K562 (cell line): Measurements from ENCODE around the gene DMAC2L. TPM values are rescaled to one million over a fixed set of nuclear protein-coding genes. Genes with fewer than 3 reads are reported as not detected.
A peak's percentile ranks its signal among the peaks of the same experiment; 100 is the strongest.

Experiments used
- ATAC-seq: fragments of 200-7000 bp; cut with Tn5 transposase; 3 replicates; pipeline ENCODE4 v1.9.1; 2020; ENCODE audit warnings: moderate library complexity
- BruUV-seq: library from RNA; stranded (reverse); fragments of 400-500 nt; replicated peaks from 2 replicates; lab custom pipeline; 2021; lab: Mats Ljungman, UMichigan
- CTCF ChIA-PET: fragments of 300-600 bp; formaldehyde crosslinking; extraction: SDS; loops from one replicate; lab custom pipeline; 2021; ENCODE audit warnings: low intra/inter-chr PET ratio; lab: Yijun Ruan, JAX
- POLR2A ChIA-PET: fragments of 300-600, 350-650 bp; sonication (Branson Sonifier 250); formaldehyde crosslinking; extraction: SDS; loops from one replicate; lab custom pipeline; 2021; ENCODE audit warnings: antibody characterized with exemption, inconsistent platforms; lab: Yijun Ruan, JAX
- DNase-seq, 4 experiments: peaks; one replicate each; pipeline versions ENCODE4 v3.0.0 to v3.0.0-alpha.2; 2011 to 2018; ENCODE audit warnings: low spot score in 3 of 4, mixed read lengths in 3 of 4; ENCODE audit errors: extremely low read depth in 1 of 4
- FAIRE-seq: peaks from 2 replicates; lab custom pipeline; 2011; peaks lifted over from hg19 to GRCh38; lab: Jason Lieb, UNC
- H2AFZ ChIP-seq: 2 replicates; pipeline ENCODE4 v1.6.0; 2011; ENCODE audit warnings: low read depth, low read length, control low read depth, inconsistent platforms
- H3K27ac ChIP-seq: fragments of 200-600 bp; 3 replicates; pipeline ENCODE4 v1.8.0; 2011; ENCODE audit warnings: low read depth, mild to moderate bottlenecking, control low read depth, inconsistent platforms, low read length, moderate library complexity, mixed read lengths; ENCODE audit errors: extremely low read depth
- H3K27me3 ChIP-seq, 2 experiments: fragments of 300-600 bp in 1 of 2; 2 replicates in 1 of 2; 3 replicates in 1 of 2; pipeline versions ENCODE4 v1.6.0 to v1.8.0; 2011; ENCODE audit warnings: inconsistent platforms in 2 of 2, low read length in 2 of 2, mild to moderate bottlenecking in 1 of 2, mixed read lengths in 1 of 2, moderate library complexity in 1 of 2; ENCODE audit not compliant: control insufficient read depth in 2 of 2, insufficient read depth in 2 of 2
- H3K36me3 ChIP-seq: fragments of 300-600 bp; 3 replicates; pipeline ENCODE4 v1.8.0; 2011; ENCODE audit warnings: mild to moderate bottlenecking, low read length, inconsistent platforms; ENCODE audit not compliant: control insufficient read depth, insufficient read depth
- H3K4me1 ChIP-seq, 2 experiments: fragments of 200-600 bp in 1 of 2; replicated peaks in 1 of 2; 2 replicates in 1 of 2; 3 replicates in 1 of 2; pipeline versions ENCODE4 v1.5.1 to v1.8.0; 2011; ENCODE audit warnings: inconsistent platforms in 2 of 2, low read length in 2 of 2, mild to moderate bottlenecking in 1 of 2, mixed read lengths in 1 of 2, moderate library complexity in 1 of 2; ENCODE audit not compliant: control insufficient read depth in 2 of 2, insufficient read depth in 2 of 2
- H3K4me2 ChIP-seq: 2 replicates; pipeline ENCODE4 v1.6.1; 2011; ENCODE audit warnings: low read length, control low read depth, inconsistent platforms, mixed read lengths; ENCODE audit not compliant: insufficient read depth
- H3K4me3 ChIP-seq: fragments of 200-600 bp; sonication (generic), shearing (Covaris generic); 2 replicates; pipeline ENCODE4 v1.5.1; 2016; ENCODE audit warnings: control low read depth, inconsistent platforms
- H3K79me2 ChIP-seq: fragments of 200-600 bp; 3 replicates; pipeline ENCODE4 v1.8.0; 2011; ENCODE audit warnings: low read length, inconsistent platforms; ENCODE audit not compliant: control insufficient read depth, insufficient read depth
- H3K9ac ChIP-seq, 2 experiments: 2 replicates each; pipeline versions ENCODE4 v1.6.0 to v1.6.1; 2011; ENCODE audit warnings: low read depth in 2 of 2, low read length in 2 of 2, control low read depth in 1 of 2, inconsistent platforms in 1 of 2, mild to moderate bottlenecking in 1 of 2, mixed read lengths in 1 of 2; ENCODE audit not compliant: insufficient read depth in 1 of 2
- H3K9me1 ChIP-seq: one replicate; pipeline ENCODE4 v1.6.0; 2011; ENCODE audit warnings: inconsistent platforms, mild to moderate bottlenecking, low read length, moderate library complexity; ENCODE audit not compliant: control insufficient read depth, insufficient read depth
- H3K9me3 ChIP-seq: replicated peaks from 2 replicates; pipeline ENCODE4 v1.5.1; 2011; ENCODE audit warnings: low read depth, low read length, inconsistent platforms; ENCODE audit not compliant: control insufficient read depth, insufficient read depth
- H4K20me1 ChIP-seq: replicated peaks from 2 replicates; pipeline ENCODE4 v1.6.1; 2011; ENCODE audit warnings: low read length, inconsistent platforms, mixed read lengths; ENCODE audit not compliant: control insufficient read depth, insufficient read depth
- CREB5 ChIP-seq: fragments of 250-450 bp; sonication (Bioruptor Pico); IDR thresholded peaks from 2 replicates; pipeline ENCODE4 v1.5.0; 2020; ENCODE audit warnings: mild to moderate bottlenecking
- KDM2B ChIP-seq: fragments of 250-450 bp; sonication (Bioruptor Pico); IDR thresholded peaks from 2 replicates; pipeline ENCODE4 v1.8.0; 2021; ENCODE audit warnings: mild to moderate bottlenecking, moderate library complexity
- KLF10 ChIP-seq: fragments of 250-450 bp; sonication (Bioruptor Pico); IDR thresholded peaks from 2 replicates; pipeline ENCODE4 v1.6.1; 2021; ENCODE audit warnings: matching md5 sums
- MXI1 ChIP-seq: IDR thresholded peaks from 2 replicates; pipeline ENCODE4 v1.6.1; 2011; ENCODE audit warnings: low read depth, mild to moderate bottlenecking, improper control_type of control experiment, low read length
- NFYB ChIP-seq: IDR thresholded peaks from 2 replicates; pipeline ENCODE4 v1.6.1; 2011; ENCODE audit warnings: mild to moderate bottlenecking, moderate library complexity; ENCODE audit not compliant: insufficient read length; ENCODE audit errors: extremely low read depth
- PREB ChIP-seq: sonication (generic); formaldehyde crosslinking; IDR thresholded peaks from 2 replicates; pipeline ENCODE4 v1.8.1; 2023; ENCODE audit warnings: mild to moderate bottlenecking, missing genetic modification reagents
- ZNF407 ChIP-seq: fragments of 450-650 bp; IDR thresholded peaks from 2 replicates; pipeline ENCODE4 v1.6.1; 2016; ENCODE audit warnings: low read depth
- ZNF644 ChIP-seq: fragments of 200-800 bp; sonication (Bioruptor generic); IDR thresholded peaks from 2 replicates; pipeline ENCODE4 v1.6.1; 2016; ENCODE audit warnings: low read depth, missing genetic modification characterization, missing compliant biosample characterization
- ZNF668 ChIP-seq: fragments of 250-450 bp; sonication (Bioruptor Pico); IDR thresholded peaks from 2 replicates; pipeline ENCODE4 v1.8.0; 2022; ENCODE audit warnings: mild to moderate bottlenecking, inconsistent platforms
- ZNF76 ChIP-seq: fragments of 250-450 bp; sonication (Bioruptor Pico); IDR thresholded peaks from 2 replicates; pipeline ENCODE4 v1.4.0; 2020; ENCODE audit warnings: mild to moderate bottlenecking, moderate library complexity, borderline replicate concordance
- WGBS: fragments of 100-300 bp; shearing (Covaris generic); methylation state at CpG from one replicate; pipeline ENCODE4 v1.1.6; 2016; ENCODE audit warnings: low coverage, mixed read lengths; ENCODE audit not compliant: insufficient coverage; ENCODE audit errors: missing lambda C conversion rate; 5-methylcytosine and 5-hydroxymethylcytosine counted together
- in situ Hi-C: fragments of 300-500 bp; cut with MboI; formaldehyde crosslinking; loops from 4 replicates; pipeline ENCODE4 v1.15.0; 2018; ENCODE audit warnings: inconsistent platforms, mixed read lengths
- intact Hi-C: fragments of 100-400 bp; cut with micrococcal nuclease; formaldehyde crosslinking; loops from 2 replicates; pipeline ENCODE4 v1.14.2; 2022
- polyA plus RNA-seq, 8 experiments: library from polyadenylated mRNA; depleted of rRNA in 4 of 8; stranded (reverse) in 5 of 8; unstranded in 3 of 8; fragments of >200 nt; fragmentation: Nextera tagmentation in 2 of 8; fragmentation: Illumina TruSeq in 1 of 8; extraction: Ambion mirVana in 2 of 8; extraction: Trizol in 1 of 8; gene quantifications; 2 replicates each; pipeline versions ENCODE4 v1.2.1 to v1.2.3, GENCODE V29; 2011 to 2014; ENCODE audit warnings: inconsistent platforms in 1 of 8, missing spikeins in 1 of 8
- total RNA-seq, 7 experiments: library from RNA; depleted of rRNA in 6 of 7; stranded (reverse); fragments of >200 nt in 6 of 7; fragmentation: Illumina TruSeq in 2 of 7; extraction: Trizol in 2 of 7; gene quantifications; 2 replicates each; pipeline versions ENCODE4 v1.2.1 to v1.2.3, GENCODE V29; 2011 to 2021; ENCODE audit warnings: low replicate concordance in 1 of 7

The DMAC2L gene
- total and polyA plus RNA-seq, 9 of the 15 experiments (the other 6 are each of a cell fraction or from before 2014, with no cell fraction given), result 4.0 to 37.2 (median 9.3) TPM

GRCh38 chr14:50362764-50363713 lies 50.9 kb downstream of the DMAC2L start:
- Histone ChIP-seq H4K20me1 (no peaks in the 10 kb centered on the region), H3K4me3 (no peak overlapping the region), H3K27ac (peak overlapping the region; percentile 26; the same call in 1 of the 3 replicates), H3K79me2 (no peaks in the 10 kb centered on the region), H3K4me2 (no peak overlapping the region), H3K36me3 (no peaks in the 10 kb centered on the region), H3K4me1 (peaks cover 9 to 10% of the 10 kb centered on the region in 2 experiments; a peak in 3 of 5 replicates), H3K9me1 (no peaks in the 10 kb centered on the region), H3K9ac (no peak overlapping the region), H2AFZ (peak overlapping the region; percentile 51; the same call in 1 of the 2 replicates), H3K9me3 (no peaks in the 10 kb centered on the region), H3K27me3 (no peaks in the 10 kb centered on the region)
- in situ Hi-C loops (no loop called here), intact Hi-C loops (no loop called here)
- no TSS peak for BruUV-seq
- no peak for DNase-seq
- no peak for ATAC-seq
- FAIRE-seq, result no peak
- ChIA-PET CTCF (no interaction called here), POLR2A (interaction anchor here (1.6 kb wide), 1 partner anchor 20 kb away, joined by 7 read pairs; no protein-coding TSS in a partner anchor)
- WGBS, result 74% methylated on average over 12 of the region's 14 CpGs
- TF ChIP-seq ZNF407, result no peak
- no peak for TF ChIP-seq KLF10
- TF ChIP-seq NFYB, result no peak
- no peak for TF ChIP-seq ZNF644 (tag)
- TF ChIP-seq MXI1, result no peak
- TF ChIP-seq PREB (CRISPR knock-in tag), result no peak
- TF ChIP-seq CREB5 (CRISPR knock-in tag), result no peak
- no peak for TF ChIP-seq ZNF668
- no peak for TF ChIP-seq KDM2B (CRISPR knock-in tag)
- TF ChIP-seq ZNF76 (CRISPR knock-in tag), result no peak
